ENCODE data around the gene SH3BP1. TPM values are rescaled to one million over a fixed set of nuclear protein-coding genes. Genes with fewer than 3 reads are reported as not detected.
A peak's percentile ranks its signal among the peaks of the same experiment; 100 is the strongest.

Gene SH3BP1
- total and polyA plus RNA-seq, 2 of the 13 experiments (the other 11 are each of a cell fraction or from before 2014, with no cell fraction given): 8.4 to 18.5 TPM

DNA sequence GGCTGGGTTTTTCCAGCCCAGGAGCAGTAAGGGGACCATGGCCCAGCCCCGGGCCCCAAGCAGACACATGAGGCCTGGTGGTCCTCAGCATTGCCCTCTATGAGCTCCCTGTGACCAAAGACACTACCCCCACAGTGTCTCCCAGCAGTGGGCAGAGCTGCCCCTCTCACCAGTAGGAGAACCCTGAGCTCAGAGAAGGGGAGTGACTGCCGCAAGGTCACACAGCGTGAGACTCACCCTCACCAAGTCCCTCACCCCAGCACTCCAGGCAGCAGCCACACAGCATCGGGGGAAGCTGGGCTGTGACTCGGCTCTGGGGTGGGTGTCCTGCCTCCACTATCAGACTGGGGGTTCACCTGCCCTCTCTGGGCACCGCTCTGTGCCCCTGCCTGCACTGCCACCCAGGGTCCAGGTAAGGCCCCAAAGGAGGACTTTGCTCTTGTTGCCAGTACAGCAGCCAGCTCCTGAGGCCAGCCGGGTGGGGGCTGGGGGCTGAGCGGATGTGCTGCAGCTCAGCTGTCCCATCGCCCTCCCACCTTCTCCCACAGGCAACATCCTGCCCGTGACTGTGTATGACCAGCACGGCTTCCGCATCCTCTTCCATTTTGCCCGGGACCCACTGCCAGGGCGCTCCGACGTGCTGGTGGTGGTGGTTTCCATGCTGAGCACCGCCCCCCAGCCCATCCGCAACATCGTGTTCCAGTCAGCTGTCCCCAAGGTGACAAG is 7.9 kb upstream of the SH3BP1 start (continued):
- TF ChIP-seq, protein P1, sequence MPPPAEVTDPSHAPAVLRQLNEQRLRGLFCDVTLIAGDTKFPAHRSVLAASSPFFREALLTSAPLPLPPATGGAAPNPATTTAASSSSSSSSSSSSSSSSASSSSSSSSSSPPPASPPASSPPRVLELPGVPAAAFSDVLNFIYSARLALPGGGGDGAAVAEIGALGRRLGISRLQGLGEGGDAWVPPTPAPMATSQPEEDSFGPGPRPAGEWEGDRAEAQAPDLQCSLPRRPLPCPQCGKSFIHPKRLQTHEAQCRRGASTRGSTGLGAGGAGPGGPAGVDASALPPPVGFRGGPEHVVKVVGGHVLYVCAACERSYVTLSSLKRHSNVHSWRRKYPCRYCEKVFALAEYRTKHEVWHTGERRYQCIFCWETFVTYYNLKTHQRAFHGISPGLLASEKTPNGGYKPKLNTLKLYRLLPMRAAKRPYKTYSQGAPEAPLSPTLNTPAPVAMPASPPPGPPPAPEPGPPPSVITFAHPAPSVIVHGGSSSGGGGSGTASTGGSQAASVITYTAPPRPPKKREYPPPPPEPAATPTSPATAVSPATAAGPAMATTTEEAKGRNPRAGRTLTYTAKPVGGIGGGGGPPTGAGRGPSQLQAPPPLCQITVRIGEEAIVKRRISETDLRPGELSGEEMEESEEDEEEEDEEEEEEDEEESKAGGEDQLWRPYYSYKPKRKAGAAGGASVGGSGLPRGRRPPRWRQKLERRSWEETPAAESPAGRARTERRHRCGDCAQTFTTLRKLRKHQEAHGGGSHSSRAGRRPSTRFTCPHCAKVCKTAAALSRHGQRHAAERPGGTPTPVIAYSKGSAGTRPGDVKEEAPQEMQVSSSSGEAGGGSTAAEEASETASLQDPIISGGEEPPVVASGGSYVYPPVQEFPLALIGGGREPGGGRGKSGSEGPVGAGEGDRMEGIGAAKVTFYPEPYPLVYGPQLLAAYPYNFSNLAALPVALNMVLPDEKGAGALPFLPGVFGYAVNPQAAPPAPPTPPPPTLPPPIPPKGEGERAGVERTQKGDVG (CRISPR knock-in tag; IDR thresholded peaks at IDR 0.05; ENCODE audit: borderline replicate concordance): 0 out of 2 replicates have a peak, but pooled peaks have one; percentile 68
- TF ChIP-seq GATA4 (IDR thresholded peaks at IDR 0.05; ENCODE audit: borderline replicate concordance, low read depth) (no peak), KDM1A (CRISPR knock-in tag; IDR thresholded peaks at IDR 0.05) (peak; percentile 30; the same call in 1 of the 2 replicates), ZNF547 (CRISPR knock-in tag; IDR thresholded peaks at IDR 0.05) (peak; percentile 44; the same call in 1 of the 2 replicates), KMT2B (CRISPR knock-in tag; IDR thresholded peaks at IDR 0.05) (no peak), HNRNPUL1 (IDR thresholded peaks at IDR 0.05; ENCODE audit: low read depth, low read length) (no peak), CBX1 (IDR thresholded peaks at IDR 0.05; ENCODE audit: low read depth) (peak; percentile 48), ZNF570 (CRISPR knock-in tag; IDR thresholded peaks at IDR 0.05; ENCODE audit: borderline replicate concordance) (no peak), ZFP82 (CRISPR knock-in tag; IDR thresholded peaks at IDR 0.05; ENCODE audit: borderline replicate concordance) (peak; percentile 62; the same call in 1 of the 2 replicates), LCORL (IDR thresholded peaks at IDR 0.05) (no peak), LCORL (CRISPR knock-in tag; IDR thresholded peaks at IDR 0.05) (peak; percentile 89), PPARG (CRISPR knock-in tag; conservative IDR thresholded peaks at IDR 0.05) (peak; percentile 30; the same call in 1 of the 2 replicates), POLR2A (IDR thresholded peaks at IDR 0.05; ENCODE audit: insufficient read depth in 1 of 2, low read depth in 2 of 2, low read length in 2 of 2) (peak in 1 of 2 experiments; percentile 60; a peak in 1 of 4 replicates), ERF (CRISPR knock-in tag; IDR thresholded peaks at IDR 0.05) (peak; percentile 68; the same call in 1 of the 2 replicates), PTBP1 (IDR thresholded peaks at IDR 0.05; ENCODE audit: low read depth, low read length, poor library complexity, severe bottlenecking) (no peak), RBAK (CRISPR knock-in tag; IDR thresholded peaks at IDR 0.05) (peak; percentile 26; the same call in 1 of the 2 replicates)
- TF ChIP-seq, protein P2, sequence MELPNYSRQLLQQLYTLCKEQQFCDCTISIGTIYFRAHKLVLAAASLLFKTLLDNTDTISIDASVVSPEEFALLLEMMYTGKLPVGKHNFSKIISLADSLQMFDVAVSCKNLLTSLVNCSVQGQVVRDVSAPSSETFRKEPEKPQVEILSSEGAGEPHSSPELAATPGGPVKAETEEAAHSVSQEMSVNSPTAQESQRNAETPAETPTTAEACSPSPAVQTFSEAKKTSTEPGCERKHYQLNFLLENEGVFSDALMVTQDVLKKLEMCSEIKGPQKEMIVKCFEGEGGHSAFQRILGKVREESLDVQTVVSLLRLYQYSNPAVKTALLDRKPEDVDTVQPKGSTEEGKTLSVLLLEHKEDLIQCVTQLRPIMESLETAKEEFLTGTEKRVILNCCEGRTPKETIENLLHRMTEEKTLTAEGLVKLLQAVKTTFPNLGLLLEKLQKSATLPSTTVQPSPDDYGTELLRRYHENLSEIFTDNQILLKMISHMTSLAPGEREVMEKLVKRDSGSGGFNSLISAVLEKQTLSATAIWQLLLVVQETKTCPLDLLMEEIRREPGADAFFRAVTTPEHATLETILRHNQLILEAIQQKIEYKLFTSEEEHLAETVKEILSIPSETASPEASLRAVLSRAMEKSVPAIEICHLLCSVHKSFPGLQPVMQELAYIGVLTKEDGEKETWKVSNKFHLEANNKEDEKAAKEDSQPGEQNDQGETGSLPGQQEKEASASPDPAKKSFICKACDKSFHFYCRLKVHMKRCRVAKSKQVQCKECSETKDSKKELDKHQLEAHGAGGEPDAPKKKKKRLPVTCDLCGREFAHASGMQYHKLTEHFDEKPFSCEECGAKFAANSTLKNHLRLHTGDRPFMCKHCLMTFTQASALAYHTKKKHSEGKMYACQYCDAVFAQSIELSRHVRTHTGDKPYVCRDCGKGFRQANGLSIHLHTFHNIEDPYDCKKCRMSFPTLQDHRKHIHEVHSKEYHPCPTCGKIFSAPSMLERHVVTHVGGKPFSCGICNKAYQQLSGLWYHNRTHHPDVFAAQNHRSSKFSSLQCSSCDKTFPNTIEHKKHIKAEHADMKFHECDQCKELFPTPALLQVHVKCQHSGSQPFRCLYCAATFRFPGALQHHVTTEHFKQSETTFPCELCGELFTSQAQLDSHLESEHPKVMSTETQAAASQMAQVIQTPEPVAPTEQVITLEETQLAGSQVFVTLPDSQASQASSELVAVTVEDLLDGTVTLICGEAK (IDR thresholded peaks at IDR 0.05): no peak
- TF ChIP-seq, protein P2 (CRISPR knock-in tag; IDR thresholded peaks at IDR 0.05): no peak; the same call in 1 of the 2 replicates

Measured in HepG2 (cell line).